OCI-LY1 (cell line): Measurements from ENCODE around the gene FBXO9.

Source experiments
- EZH2 ChIP-seq: fragments of 200-600 bp; sonication (generic), shearing (Covaris generic); IDR thresholded peaks from 2 replicates; pipeline ENCODE4 v1.8.0; 2017; ENCODE audit warnings: borderline replicate concordance, mixed run types, mild to moderate bottlenecking, antibody characterized with exemption, low read length, moderate library complexity, mixed read lengths
- TF ChIP-seq, protein P1 (sequence below): fragments of 200-600 bp; sonication (generic), shearing (Covaris generic); IDR thresholded peaks from 2 replicates; pipeline ENCODE4 v1.5.1; 2017; ENCODE audit warnings: mild to moderate bottlenecking, antibody characterized with exemption, low read length, moderate library complexity, mixed read lengths

DNA sequence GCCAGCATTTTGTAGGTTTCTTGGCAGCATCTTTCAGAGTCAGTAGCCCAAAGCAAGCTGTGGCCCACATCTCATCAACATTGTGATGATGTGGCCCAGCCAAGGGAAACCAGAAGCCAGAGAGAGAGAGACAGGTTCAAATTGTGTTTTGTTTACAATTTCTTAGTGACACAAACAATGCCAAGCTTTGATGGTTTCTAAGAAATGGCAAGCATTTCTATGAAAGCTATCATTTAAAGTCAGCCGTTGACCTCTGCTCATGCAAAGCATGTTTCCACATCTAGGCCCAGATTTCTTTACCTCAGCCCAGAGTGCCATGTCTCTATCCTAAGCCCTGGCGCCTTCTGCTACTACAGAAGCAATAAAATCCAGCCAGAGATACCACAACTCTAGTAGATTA, 50.5 kb downstream of the FBXO9 start:
- TF ChIP-seq, protein P1, sequence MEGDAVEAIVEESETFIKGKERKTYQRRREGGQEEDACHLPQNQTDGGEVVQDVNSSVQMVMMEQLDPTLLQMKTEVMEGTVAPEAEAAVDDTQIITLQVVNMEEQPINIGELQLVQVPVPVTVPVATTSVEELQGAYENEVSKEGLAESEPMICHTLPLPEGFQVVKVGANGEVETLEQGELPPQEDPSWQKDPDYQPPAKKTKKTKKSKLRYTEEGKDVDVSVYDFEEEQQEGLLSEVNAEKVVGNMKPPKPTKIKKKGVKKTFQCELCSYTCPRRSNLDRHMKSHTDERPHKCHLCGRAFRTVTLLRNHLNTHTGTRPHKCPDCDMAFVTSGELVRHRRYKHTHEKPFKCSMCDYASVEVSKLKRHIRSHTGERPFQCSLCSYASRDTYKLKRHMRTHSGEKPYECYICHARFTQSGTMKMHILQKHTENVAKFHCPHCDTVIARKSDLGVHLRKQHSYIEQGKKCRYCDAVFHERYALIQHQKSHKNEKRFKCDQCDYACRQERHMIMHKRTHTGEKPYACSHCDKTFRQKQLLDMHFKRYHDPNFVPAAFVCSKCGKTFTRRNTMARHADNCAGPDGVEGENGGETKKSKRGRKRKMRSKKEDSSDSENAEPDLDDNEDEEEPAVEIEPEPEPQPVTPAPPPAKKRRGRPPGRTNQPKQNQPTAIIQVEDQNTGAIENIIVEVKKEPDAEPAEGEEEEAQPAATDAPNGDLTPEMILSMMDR, result no peak
- no peak for TF ChIP-seq EZH2
